Heart left ventricle (tissue), 13 donors: ENCODE data around the gene MPG.

Source experiments
- CTCF ChIP-seq, 12 donors: fragments of 200-600 bp; sonication (generic) in 4 of 12; IDR thresholded peaks; one replicate each; pipeline versions ENCODE4 v1.5.0 to v1.8.0; 2018 to 2022; ENCODE audit warnings: antibody characterized with exemption in 12 of 12, mild to moderate bottlenecking in 5 of 12
- POLR2A ChIP-seq, 2 donors: fragments of 450-650 bp; IDR thresholded peaks; one replicate each; pipeline ENCODE4 v1.6.1; 2017; ENCODE audit warnings: antibody characterized with exemption in 2 of 2, mild to moderate bottlenecking in 2 of 2, moderate library complexity in 2 of 2
- donor health status: ischemic (EF 13 %, LVEDD 7.1; RV severe dilation, severe dysfunction).
- donor health status: DM: no; HTN: yes; CAD: no.
- donor health status: DM: no; HTN: no; CAD: no.
- donor health status: ischemic (EF 25% LVEDD 6.9; RV normal size, moderate dysfunction).
- donor health status: ischemic (EF 25% LVEDD 5.7; RV mildly dilated, moderate dysfunction).
- donor health status: ischemic (EF 35%, LVEDD 5.7; RV mildly dilated, moderate dysfunction).
- donor health status: nonischemic (EF 11% LVEDD 7.7; RV severe dilation, severe dysfunction).
- donor health status: DM: yes; HTN: yes; CAD: no.
- donor health status: PGD.
- donor health status: ischemic (EF 29% LVEDD 5.4; RV normal size, mild dysfunction).
- donor health status: nonischemic (EF 23%, LVEDD 6.1; RV moderate dilation, normal function).

- TF ChIP-seq CTCF (IDR thresholded peaks at IDR 0.05) = no peak
- no peak for TF ChIP-seq POLR2A (IDR thresholded peaks at IDR 0.05)
Observed at GRCh38 chr16:62283-62967, 15.6 kb upstream of the MPG start.
